SIG-M5 treated with dmso at 0.1 percent for 504 hours (cell line): ENCODE results near the gene EED.
"Not testable (repeated sequence)": the region's sequence is repeated elsewhere in the genome, so short reads cannot be mapped to it uniquely, and the experiment has no call there.

Experiments used
- DNase-seq: peaks from one replicate; lab custom pipeline; 2025; ENCODE audit not compliant: unreplicated experiment; lab: John Stamatoyannopoulos, UW

The EED gene

DNA sequence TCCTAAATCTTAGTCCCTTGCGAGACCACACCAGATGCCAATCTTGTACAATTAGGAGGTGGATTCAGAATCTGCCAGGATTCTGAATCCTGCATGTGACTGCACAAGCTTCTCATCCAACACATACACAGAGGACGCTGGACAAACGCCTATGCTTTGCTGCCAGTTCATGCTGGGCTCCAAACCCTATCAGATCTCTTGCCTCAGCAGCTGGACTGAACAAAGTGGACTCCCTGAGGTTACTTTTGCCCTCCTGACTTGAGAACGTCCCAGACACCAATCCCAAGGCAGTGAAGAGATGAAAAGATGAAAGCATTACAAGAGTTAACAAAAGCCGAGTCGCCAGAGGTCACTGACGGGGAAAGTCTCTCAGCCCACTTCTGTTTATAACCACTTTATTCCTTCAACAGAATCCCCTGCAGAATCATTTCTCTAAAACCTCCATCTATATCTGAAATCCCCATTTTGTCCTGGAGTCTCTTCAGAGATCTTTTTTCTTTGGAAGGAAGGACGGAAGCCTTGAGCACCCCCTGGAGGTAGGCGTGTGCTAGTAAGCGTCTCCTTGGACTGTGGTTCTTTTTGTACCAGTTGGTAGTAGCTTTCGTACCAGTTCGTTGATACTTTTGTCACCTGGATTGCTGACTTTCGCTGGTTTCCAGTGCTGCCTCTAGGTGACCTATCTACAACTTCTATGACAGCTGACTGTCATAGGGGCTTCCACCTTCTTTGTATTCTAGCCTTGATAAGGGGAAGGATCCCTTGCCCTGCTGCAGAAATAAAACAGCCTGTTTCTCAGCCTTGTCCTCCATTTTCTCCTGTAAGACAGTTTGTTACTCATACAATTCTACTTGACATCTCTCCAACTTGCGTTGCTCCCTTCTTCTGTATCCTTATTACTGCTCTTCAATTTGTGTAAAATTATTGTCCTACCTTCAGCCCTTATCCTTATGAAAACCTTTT lies 26.1 kb upstream of the EED start:
- peak; percentile 72 for DNase-seq

- no peak for DNase-seq
Observed at GRCh38 chr11:86219311-86220193, 25.0 kb upstream of the EED start.

DNA sequence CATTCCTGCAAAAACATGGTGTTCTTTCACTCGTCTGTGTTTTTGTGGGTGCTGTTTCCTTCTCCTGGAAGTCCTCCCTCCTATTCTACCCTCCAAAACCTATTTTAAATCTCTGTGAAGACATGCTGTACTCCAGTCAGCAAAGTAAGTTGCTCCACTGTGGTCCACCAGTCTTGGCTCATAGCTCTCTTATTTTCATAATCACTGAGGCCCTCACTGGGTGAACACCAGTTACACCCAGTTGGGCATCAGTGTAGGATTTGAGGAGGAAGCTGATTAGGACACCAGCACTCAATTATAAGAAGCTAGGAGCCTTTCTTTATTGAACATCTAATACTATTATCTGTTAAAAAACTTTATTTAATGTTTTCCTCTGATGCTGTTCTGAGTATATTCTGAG lies 23.9 kb upstream of the EED start:
- peak; percentile 42 for DNase-seq

- no peak for DNase-seq
Observed at GRCh38 chr11:86222081-86222480, 22.5 kb upstream of the EED start.

- not testable (repeated sequence) for DNase-seq
Observed at GRCh38 chr11:86224575-86224974, 20.0 kb upstream of the EED start.

DNA sequence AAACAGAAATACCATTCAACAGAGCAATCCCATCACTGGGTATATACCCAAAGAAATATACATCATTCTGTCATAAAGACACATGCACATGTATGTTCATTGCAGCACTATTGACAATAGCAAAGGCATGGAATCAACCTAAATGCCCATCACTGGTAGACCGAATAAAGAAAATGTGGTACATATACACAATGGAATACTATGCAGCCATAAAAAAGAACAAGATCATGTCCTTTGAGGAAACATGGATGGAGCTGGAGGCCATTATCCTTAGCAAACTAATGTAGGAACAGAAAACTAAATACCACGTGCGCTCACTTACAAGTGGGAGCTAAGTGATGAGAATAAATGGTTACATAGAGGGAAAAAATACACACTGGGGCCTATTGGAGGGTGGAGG lies 19.2 kb upstream of the EED start:
- not testable (repeated sequence) for DNase-seq

DNA sequence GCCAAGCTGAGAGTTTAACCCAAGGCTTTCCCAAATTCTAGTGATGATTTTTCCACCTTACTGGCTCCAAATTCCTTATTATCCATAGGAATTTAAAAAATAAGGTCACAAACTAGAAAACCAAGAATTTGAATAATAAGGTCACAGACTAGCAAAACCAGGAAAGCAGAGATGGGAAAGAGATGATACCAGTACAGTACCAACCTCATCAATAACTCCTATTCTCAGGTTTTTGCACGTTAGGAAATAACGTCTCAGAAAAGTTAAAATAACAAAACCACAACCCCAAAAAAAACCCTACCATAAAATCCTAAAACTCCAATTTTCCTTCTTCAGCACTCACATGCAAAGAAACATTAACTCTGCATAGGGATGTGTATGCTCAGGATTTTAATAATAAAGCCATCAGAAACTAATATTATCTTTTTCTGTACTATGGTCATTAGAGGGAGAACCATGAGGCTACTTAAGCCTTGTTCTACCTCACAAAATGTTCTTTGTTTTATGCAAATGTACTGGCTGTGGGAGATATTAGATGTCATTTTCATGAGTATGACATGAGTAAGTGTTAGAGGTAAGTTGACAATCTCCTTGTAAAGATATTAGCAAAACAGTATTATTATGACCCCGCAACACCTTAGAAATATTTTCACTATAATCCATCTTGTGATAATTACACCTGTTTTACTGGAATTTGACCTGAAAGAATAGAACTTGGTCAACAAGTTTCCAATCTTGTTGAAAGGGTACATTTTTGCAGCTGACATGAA lies 16.1 kb upstream of the EED start:
- no peak for DNase-seq

DNA sequence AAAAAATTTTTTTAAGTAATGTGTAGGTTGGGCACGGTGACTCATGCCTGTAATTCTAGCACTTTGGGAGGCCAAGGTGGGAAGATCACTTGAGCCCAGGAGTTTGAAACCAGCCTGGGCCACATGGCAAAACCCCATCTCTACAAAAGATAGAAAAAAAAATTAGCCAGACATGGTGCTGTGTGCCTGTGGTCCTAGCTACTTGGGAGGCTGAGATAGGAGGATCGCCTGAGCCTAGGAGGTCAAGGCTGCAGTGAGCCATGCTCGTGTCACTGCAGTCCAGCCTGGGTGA lies 15.6 kb upstream of the EED start:
- DNase-seq = not testable (repeated sequence)

DNA sequence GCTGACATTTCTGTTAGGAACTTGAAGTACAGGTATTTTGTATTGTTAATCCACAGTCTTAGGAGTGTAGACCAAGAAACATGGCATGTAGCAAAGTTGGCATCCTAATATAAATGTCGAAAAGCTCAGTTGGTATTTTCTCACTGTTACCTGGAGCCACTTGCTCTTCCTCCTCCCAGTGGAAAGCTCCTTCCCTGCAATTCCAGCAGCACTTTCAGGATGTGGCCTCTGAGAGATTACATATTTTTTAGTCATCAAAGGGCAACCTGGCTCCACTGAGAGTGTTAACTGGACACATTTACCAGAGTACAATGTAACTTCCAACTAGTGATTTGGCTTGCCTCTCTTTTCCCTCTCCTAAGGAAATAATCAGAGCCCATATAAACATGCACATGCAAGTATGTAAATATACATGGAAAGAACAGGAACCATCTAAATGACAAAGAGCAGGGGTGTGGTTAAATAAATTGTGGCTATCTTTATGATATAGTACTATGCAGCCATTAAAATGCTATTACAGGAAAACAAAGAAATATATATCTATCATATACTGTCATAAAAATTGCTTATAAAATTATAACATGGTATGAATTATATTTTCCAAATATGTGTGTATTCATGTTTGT lies 14.3 kb upstream of the EED start:
- no peak for DNase-seq

DNA sequence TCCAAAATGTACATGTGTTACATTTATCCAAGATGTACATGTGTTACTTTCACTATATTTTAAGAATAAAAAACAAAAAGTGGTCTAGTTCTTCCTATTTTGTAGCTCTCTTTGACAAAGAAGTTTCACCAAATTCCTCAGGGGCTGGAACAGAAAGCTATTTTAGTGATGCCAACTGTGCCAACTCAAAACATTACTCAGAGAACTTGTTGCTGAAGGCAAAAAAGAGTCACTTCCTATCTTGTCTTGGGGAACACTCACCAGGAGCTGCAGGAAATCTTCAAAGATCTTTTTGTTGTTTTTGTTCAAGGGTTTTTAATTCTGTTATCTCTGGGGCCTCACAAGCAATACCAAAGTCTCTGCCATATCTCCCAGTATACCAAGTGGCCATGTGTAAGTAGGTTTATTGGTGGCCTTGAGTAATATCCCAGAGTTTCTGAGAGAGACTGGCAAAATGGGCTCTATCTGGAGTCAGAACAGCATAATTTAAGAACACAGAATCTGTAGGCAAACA lies 13.6 kb upstream of the EED start:
- DNase-seq = no peak

- no peak for DNase-seq
Observed at GRCh38 chr11:86232556-86232955, 12.0 kb upstream of the EED start.

DNA sequence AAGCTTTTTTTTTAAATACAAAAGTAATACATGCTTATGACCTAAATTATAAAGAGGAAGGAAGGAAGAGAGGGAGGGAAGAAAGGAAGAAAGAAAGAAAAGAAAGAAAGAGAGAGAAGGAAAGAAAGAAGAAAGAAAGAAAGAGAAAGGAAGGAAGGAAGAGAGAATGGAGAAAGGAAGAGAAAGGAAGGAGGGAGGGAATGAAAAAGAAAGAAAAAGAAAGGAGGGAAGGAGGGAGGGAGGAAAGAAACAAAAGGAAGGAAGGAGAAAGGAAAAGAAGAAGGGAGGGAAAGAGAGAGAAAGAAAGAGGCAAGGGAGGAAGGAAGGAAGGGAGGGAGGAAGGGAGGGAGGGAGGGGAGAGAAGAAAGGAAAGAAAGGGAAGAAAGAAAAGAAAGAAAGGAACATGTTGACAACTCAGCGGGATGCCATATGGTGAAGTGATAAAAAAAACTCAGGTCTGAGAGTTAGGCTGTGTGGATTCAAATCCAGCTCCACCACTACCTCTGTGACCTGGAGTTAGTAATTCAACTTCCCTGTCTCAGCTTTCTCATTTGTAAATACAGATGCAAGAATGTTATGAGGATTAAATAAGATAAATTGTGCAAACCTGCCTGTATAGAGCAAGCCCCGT lies 9.6 kb upstream of the EED start:
- DNase-seq = no peak

GRCh38 chr11:86237267-86237804 lies 7.2 kb upstream of the EED start:
- no peak for DNase-seq

DNA sequence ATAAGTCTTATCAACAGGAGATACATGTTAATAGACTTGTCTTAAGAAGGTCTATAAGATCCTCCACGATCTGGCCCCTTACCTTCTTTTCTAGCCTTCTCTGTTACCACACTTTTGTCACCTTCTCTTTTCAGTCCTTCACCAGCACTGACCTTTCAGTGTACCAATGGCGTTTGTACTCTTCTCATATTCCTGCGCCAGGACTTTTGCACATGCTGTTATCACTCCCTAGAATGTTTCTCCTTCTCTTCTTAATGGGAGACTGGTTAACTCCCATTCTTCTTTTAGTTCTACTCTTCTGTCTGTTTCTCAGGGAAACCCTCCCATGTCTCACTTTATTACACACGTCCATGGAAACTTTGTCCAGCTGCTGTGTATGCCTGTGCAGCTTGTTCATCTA lies 4.4 kb upstream of the EED start:
- no peak for DNase-seq

GRCh38 chr11:86241956-86242535 lies 2.5 kb upstream of the EED start:
- DNase-seq = peak; percentile 60

GRCh38 chr11:86243396-86243795 lies 1.2 kb upstream of the EED start:
- DNase-seq = no peak

GRCh38 chr11:86244063-86244521 lies 461 bp upstream of the EED start:
- DNase-seq = peak; percentile 93

DNA sequence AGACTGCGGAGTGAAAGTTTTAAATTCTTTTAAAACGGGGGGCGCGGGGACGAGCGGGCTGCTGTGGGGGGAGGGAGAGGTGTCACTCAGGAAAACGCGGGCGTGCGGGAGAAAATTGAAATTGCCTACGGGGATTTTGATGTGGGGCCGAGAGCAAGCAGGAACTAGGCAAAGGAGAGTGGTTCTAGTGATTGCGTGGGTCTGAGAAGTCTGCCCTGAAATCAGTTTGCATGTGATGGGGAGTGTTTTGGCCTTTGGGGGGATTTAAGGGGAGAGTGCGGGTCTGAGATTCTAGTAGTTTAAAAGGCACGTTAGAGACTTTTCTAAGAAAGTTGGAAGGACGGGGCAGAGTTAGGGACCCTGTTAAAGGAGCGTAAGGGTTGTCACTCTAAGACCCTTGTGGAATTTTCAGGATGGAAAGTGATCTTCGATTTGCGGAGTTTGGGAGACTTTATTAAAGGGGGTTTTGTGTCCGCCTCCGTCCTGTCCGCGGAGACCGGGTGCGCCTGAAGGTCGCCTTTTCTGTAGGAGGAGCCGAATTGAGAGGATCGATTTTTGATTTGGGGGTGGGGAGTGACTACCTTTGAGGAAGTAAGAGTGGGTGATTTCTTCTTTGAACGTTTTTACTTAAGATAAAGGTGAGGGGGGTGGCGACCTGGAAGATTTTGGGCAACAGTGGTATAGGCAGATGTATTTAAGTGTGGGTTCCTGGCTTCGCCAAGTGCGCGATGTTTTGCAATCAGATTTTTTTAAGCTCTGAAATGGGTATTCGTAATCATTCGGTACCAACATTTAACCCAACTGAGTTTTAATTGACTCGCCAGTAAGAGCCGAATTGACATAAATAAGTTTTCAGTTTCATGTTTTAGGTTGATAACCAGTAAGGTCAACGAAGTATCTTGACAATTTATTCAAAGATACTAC lies 1.1 kb downstream of the EED start:
- DNase-seq = peak; percentile 17
